GF-D8 (cell line): ENCODE data around the gene RHOBTB1.
"Not testable (repeated sequence)": the region's sequence is repeated elsewhere in the genome, so short reads cannot be mapped to it uniquely, and the experiment has no call there.

Experiments
- DNase-seq: peaks from one replicate; lab custom pipeline; 2025; lab: John Stamatoyannopoulos, UW

RHOBTB1 gene

GRCh38 chr10:60865198-60865783, 78.7 kb downstream of the RHOBTB1 start:
- no peak for DNase-seq

- DNase-seq = no peak
These were observed 80.2 kb downstream of the RHOBTB1 start for GRCh38 chr10:60863796-60864195.

- no peak for DNase-seq
These were observed 81.5 kb downstream of the RHOBTB1 start for GRCh38 chr10:60862517-60862916.

GRCh38 chr10:60856405-60856804, 87.6 kb downstream of the RHOBTB1 start:
- DNase-seq = no peak

- no peak for DNase-seq
These were observed 90.3 kb downstream of the RHOBTB1 start for GRCh38 chr10:60853637-60854036.

- DNase-seq = no peak
These were observed 90.9 kb downstream of the RHOBTB1 start for GRCh38 chr10:60853107-60853506.

GRCh38 chr10:60849740-60850139, 94.2 kb downstream of the RHOBTB1 start:
- DNase-seq = no peak

GRCh38 chr10:60849217-60849616, 94.8 kb downstream of the RHOBTB1 start:
- DNase-seq = no peak

- DNase-seq = no peak
These were observed 95.3 kb downstream of the RHOBTB1 start for GRCh38 chr10:60848680-60849079.

- no peak for DNase-seq
These were observed 95.9 kb downstream of the RHOBTB1 start for GRCh38 chr10:60848126-60848525.

GRCh38 chr10:60846173-60846572, 97.8 kb downstream of the RHOBTB1 start:
- no peak for DNase-seq

GRCh38 chr10:60845038-60845437, 98.9 kb downstream of the RHOBTB1 start:
- no peak for DNase-seq

GRCh38 chr10:60842694-60843093, 101.3 kb downstream of the RHOBTB1 start:
- DNase-seq = no peak

- DNase-seq = not testable (repeated sequence)
These were observed 102.8 kb downstream of the RHOBTB1 start for GRCh38 chr10:60841227-60841626.

GRCh38 chr10:60835049-60835448, 108.9 kb downstream of the RHOBTB1 start:
- DNase-seq = no peak

GRCh38 chr10:60834401-60834800, 109.6 kb downstream of the RHOBTB1 start:
- DNase-seq = no peak

- DNase-seq = not testable (repeated sequence)
These were observed 111.8 kb downstream of the RHOBTB1 start for GRCh38 chr10:60832136-60832535.

- DNase-seq = peak; percentile 44
These were observed 115.5 kb downstream of the RHOBTB1 start for GRCh38 chr10:60828489-60828852.

- peak; percentile 76 for DNase-seq
These were observed 116.0 kb downstream of the RHOBTB1 start for GRCh38 chr10:60827791-60828488.

GRCh38 chr10:60825520-60825919, 118.5 kb downstream of the RHOBTB1 start:
- DNase-seq = no peak

GRCh38 chr10:60823324-60823723, 120.7 kb downstream of the RHOBTB1 start:
- DNase-seq = no peak

- DNase-seq = no peak
These were observed 121.2 kb downstream of the RHOBTB1 start for GRCh38 chr10:60822809-60823208.

GRCh38 chr10:60821656-60822055, 122.3 kb downstream of the RHOBTB1 start:
- DNase-seq = no peak
